HL-60 (cell line): Measurements from ENCODE around the gene PRCC.

Source experiments
- GABPA ChIP-seq: IDR thresholded peaks from 2 replicates; pipeline ENCODE4 v1.6.1; 2012; ENCODE audit warnings: low read depth
- POLR2AphosphoS5 ChIP-seq: IDR thresholded peaks from 2 replicates; pipeline ENCODE4 v1.6.1; 2012; ENCODE audit warnings: low read depth
- SPI1 ChIP-seq: IDR thresholded peaks from 2 replicates; pipeline ENCODE4 v1.6.1; 2012; ENCODE audit warnings: low read depth, mild to moderate bottlenecking, borderline replicate concordance
- TF ChIP-seq, protein P1 (sequence below): IDR thresholded peaks from one replicate; pipeline ENCODE4 v1.5.1; 2011; ENCODE audit warnings: low read length, control low read depth, inconsistent platforms; ENCODE audit not compliant: insufficient read depth
- TF ChIP-seq, protein P2 (sequence below): IDR thresholded peaks from 2 replicates; pipeline ENCODE4 v1.6.1; 2012; ENCODE audit warnings: low read depth; ENCODE audit not compliant: insufficient replicate concordance

DNA sequence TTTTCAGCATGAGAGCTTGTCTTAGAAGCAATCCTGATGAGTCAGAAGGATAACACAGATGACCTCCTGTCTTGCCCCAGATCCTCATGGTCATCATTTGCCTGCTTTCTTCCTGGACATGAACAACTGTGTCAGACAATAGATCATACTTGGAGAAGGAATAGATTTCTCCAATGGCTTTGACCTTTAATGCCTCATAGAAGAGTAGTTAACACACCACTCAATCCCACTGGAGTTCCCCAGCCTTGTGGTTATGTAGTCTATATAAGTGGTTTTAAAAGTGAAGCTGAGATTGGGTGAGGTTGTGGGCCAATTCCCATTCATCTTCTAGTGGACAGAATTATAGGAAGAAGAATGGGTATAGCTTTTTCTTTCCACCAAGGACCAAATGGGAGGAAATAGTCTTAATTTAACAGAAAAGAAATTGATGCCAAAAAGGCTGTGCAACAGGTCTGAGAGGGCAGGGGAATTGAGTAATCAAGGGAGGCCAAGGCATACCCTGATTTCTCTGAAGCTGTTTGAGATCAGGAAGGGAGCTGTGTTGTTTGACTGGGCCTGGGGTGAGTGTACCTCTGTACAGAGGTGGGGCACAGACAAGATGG is 14.4 kb downstream of the PRCC start:
- TF ChIP-seq, protein P1, sequence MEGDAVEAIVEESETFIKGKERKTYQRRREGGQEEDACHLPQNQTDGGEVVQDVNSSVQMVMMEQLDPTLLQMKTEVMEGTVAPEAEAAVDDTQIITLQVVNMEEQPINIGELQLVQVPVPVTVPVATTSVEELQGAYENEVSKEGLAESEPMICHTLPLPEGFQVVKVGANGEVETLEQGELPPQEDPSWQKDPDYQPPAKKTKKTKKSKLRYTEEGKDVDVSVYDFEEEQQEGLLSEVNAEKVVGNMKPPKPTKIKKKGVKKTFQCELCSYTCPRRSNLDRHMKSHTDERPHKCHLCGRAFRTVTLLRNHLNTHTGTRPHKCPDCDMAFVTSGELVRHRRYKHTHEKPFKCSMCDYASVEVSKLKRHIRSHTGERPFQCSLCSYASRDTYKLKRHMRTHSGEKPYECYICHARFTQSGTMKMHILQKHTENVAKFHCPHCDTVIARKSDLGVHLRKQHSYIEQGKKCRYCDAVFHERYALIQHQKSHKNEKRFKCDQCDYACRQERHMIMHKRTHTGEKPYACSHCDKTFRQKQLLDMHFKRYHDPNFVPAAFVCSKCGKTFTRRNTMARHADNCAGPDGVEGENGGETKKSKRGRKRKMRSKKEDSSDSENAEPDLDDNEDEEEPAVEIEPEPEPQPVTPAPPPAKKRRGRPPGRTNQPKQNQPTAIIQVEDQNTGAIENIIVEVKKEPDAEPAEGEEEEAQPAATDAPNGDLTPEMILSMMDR = no peak
- TF ChIP-seq, protein P2, sequence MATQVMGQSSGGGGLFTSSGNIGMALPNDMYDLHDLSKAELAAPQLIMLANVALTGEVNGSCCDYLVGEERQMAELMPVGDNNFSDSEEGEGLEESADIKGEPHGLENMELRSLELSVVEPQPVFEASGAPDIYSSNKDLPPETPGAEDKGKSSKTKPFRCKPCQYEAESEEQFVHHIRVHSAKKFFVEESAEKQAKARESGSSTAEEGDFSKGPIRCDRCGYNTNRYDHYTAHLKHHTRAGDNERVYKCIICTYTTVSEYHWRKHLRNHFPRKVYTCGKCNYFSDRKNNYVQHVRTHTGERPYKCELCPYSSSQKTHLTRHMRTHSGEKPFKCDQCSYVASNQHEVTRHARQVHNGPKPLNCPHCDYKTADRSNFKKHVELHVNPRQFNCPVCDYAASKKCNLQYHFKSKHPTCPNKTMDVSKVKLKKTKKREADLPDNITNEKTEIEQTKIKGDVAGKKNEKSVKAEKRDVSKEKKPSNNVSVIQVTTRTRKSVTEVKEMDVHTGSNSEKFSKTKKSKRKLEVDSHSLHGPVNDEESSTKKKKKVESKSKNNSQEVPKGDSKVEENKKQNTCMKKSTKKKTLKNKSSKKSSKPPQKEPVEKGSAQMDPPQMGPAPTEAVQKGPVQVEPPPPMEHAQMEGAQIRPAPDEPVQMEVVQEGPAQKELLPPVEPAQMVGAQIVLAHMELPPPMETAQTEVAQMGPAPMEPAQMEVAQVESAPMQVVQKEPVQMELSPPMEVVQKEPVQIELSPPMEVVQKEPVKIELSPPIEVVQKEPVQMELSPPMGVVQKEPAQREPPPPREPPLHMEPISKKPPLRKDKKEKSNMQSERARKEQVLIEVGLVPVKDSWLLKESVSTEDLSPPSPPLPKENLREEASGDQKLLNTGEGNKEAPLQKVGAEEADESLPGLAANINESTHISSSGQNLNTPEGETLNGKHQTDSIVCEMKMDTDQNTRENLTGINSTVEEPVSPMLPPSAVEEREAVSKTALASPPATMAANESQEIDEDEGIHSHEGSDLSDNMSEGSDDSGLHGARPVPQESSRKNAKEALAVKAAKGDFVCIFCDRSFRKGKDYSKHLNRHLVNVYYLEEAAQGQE = no peak
- no peak for TF ChIP-seq POLR2AphosphoS5
- no peak for TF ChIP-seq GABPA
- TF ChIP-seq SPI1 = no peak
